Measurements from ENCODE around the gene RSRC2.
"Not testable (repeated sequence)": the region's sequence is repeated elsewhere in the genome, so short reads cannot be mapped to it uniquely, and the experiment has no call there.

The RSRC2 gene

GRCh38 chr12:122513660-122514059 is 13.1 kb downstream of the RSRC2 start:
- DNase-seq (ENCODE audit: low spot score in 2 of 2) (no peak), ATAC-seq (replicated peaks; ENCODE audit: extremely low read depth, poor library complexity, severe bottlenecking) (no peak)
- Mint-ChIP-seq H3K4me1 (peaks cover 9% of the 10 kb centered on the region), H3K4me3 (no peak overlapping the region), H3K27ac (ENCODE audit: low read depth) (no peak overlapping the region), H3K36me3 (ENCODE audit: insufficient read depth) (peaks cover 97% of the 10 kb centered on the region), H3K27me3 (no peaks in the 10 kb centered on the region), H3K9me3 (no peaks in the 10 kb centered on the region)

DNA sequence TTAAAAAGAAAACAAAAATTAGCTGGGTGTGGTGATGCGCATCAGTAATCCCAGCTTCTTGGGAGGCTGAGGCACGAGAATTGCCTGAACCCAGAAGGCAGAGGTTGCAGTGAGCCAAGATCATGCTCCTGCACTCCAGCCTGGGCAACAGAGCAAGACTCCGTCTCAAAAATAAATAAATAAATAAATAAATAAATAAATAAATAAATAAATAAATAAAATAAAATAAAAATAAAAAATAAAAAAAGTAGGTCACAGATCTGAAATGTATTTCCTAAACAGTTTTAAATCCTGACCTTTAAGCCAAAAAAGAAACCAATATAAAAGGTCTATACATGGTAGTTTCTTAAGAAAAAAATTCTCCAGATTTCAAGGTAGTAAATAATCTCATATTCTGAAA is 13.7 kb downstream of the RSRC2 start:
- not testable (repeated sequence) for H3K9me3 Mint-ChIP-seq; H3K27me3 Mint-ChIP-seq; H3K27ac Mint-ChIP-seq (ENCODE audit: low read depth); DNase-seq (ENCODE audit: low spot score in 2 of 2); H3K4me3 Mint-ChIP-seq; H3K4me1 Mint-ChIP-seq; ATAC-seq (replicated peaks; ENCODE audit: extremely low read depth, poor library complexity, severe bottlenecking)
- peaks cover 97% of the 10 kb centered on the region for H3K36me3 Mint-ChIP-seq (ENCODE audit: insufficient read depth)

DNA sequence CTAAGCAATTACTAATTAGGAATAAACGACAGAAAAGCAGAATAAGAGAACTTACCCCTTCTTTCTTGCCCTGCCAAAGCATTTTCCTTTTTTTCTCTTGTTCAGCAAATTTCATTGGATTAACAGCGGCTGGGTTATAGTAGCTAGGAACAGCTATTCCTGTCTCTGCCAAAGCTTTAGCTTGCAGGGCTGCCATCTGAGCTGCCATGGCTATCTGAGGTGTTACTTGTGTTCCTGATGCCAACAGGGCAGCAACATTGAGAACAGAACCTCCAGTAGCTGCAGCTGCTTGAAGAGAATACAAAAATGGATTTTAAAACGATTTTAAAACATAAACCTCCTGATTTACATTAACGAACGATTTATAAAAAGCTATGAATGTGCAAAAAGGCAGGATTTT is 18.6 kb downstream of the RSRC2 start:
- ATAC-seq (replicated peaks; ENCODE audit: extremely low read depth, poor library complexity, severe bottlenecking) (no peak), DNase-seq (ENCODE audit: low spot score in 2 of 2) (no peak)
- Mint-ChIP-seq H3K36me3 (ENCODE audit: insufficient read depth) (peaks cover 90% of the 10 kb centered on the region), H3K27me3 (no peaks in the 10 kb centered on the region), H3K27ac (ENCODE audit: low read depth) (peak overlapping the region; percentile 35), H3K9me3 (no peaks in the 10 kb centered on the region), H3K4me3 (no peak overlapping the region), H3K4me1 (no peaks in the 10 kb centered on the region)

- H3K36me3 Mint-ChIP-seq (ENCODE audit: insufficient read depth), result peaks cover 79% of the 10 kb centered on the region
- H3K9me3 Mint-ChIP-seq, result no peaks in the 10 kb centered on the region
- DNase-seq (ENCODE audit: low spot score in 2 of 2) (no peak), ATAC-seq (replicated peaks; ENCODE audit: extremely low read depth, poor library complexity, severe bottlenecking) (no peak)
- no peak overlapping the region for H3K4me3 Mint-ChIP-seq
- no peaks in the 10 kb centered on the region for H3K27me3 Mint-ChIP-seq
- peak overlapping the region; percentile 9 for H3K27ac Mint-ChIP-seq (ENCODE audit: low read depth)
- H3K4me1 Mint-ChIP-seq, result peaks cover 7% of the 10 kb centered on the region
Observed at GRCh38 chr12:122506393-122506938, 20.3 kb downstream of the RSRC2 start.

DNA sequence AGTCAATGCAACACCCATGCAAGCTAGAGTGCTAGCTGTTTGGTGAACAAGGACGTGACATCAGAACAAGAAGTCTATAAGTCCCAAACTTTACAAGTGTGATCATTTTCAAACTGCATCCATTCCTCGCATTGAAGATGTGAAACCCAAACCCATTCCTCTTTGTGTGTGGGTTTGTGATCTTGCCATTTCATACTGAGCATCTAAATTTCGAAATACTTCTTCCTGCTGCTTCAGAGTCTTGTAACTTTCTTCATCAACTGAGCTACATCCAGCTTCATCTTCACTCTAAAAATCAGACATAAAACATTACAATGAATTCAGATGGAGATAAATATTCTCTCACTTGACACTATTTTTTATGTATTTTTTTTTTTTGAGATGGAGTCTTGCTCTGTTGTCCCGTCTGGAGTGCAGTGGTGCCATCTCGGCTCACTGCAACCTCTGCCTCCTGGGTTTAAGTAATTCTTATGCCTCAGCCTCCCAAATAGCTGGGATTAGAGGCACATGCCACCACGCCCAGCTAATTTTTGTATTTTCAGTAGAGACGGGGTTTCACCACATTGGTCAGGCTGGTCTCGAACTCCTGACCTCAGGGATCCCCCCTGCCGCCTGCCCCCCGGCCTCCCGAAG is 21.2 kb downstream of the RSRC2 start:
- no peak overlapping the region for H3K27ac Mint-ChIP-seq (ENCODE audit: low read depth)
- ATAC-seq (replicated peaks; ENCODE audit: extremely low read depth, poor library complexity, severe bottlenecking), result no peak

GRCh38 chr12:122503783-122504590 is 22.7 kb downstream of the RSRC2 start:
- DNase-seq (ENCODE audit: low spot score in 2 of 2) (no peak), ATAC-seq (replicated peaks; ENCODE audit: extremely low read depth, poor library complexity, severe bottlenecking) (no peak)
- Mint-ChIP-seq H3K4me3 (no peak overlapping the region), H3K36me3 (ENCODE audit: insufficient read depth) (peaks cover 61% of the 10 kb centered on the region), H3K9me3 (no peaks in the 10 kb centered on the region), H3K27ac (ENCODE audit: low read depth) (no peak overlapping the region), H3K4me1 (peaks cover 21% of the 10 kb centered on the region), H3K27me3 (no peaks in the 10 kb centered on the region)

More for the DNA sequence above, 21.2 kb downstream of the RSRC2 start:
- H3K36me3 Mint-ChIP-seq (ENCODE audit: insufficient read depth), result peaks cover 73% of the 10 kb centered on the region
- DNase-seq (ENCODE audit: low spot score in 2 of 2), result no peak
- no peaks in the 10 kb centered on the region for H3K27me3 Mint-ChIP-seq
- H3K4me3 Mint-ChIP-seq, result no peak overlapping the region
- H3K4me1 Mint-ChIP-seq, result peaks cover 13% of the 10 kb centered on the region
- no peaks in the 10 kb centered on the region for H3K9me3 Mint-ChIP-seq

DNA sequence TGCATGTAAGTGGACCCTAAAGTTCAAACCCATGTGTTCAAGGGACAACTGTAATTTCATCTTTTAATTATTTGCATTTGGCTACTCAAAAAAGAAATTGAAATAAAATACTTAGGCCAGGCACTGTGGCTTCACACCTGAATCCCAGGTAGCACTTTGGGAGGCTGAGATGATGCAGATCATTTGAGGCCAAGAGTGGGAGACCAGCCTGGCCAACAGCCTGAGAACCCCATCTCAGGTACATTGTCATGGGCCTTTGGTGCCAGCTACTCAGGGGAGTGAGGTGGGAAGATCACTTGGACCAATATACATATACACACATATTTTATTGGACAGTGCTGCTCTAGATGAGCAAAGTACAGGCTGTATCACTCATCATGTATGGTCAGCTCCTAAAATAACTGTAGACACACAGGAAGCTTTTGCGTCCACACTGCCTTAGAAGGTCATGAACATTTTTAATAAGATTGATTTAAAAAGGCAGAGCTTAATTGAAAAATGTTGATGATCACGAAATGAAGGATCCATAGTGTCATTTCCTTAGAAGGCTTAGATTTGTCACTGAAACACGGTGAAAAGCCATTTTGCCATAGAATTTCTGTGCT is 23.5 kb downstream of the RSRC2 start:
- H3K4me1 Mint-ChIP-seq, result peaks cover 26% of the 10 kb centered on the region
- no peaks in the 10 kb centered on the region for H3K9me3 Mint-ChIP-seq
- H3K4me3 Mint-ChIP-seq, result no peak overlapping the region
- no peak for DNase-seq (ENCODE audit: low spot score in 2 of 2)
- H3K36me3 Mint-ChIP-seq (ENCODE audit: insufficient read depth), result peaks cover 54% of the 10 kb centered on the region
- H3K27ac Mint-ChIP-seq (ENCODE audit: low read depth), result no peak overlapping the region
- ATAC-seq (replicated peaks; ENCODE audit: extremely low read depth, poor library complexity, severe bottlenecking), result no peak
- H3K27me3 Mint-ChIP-seq, result no peaks in the 10 kb centered on the region

- no peaks in the 10 kb centered on the region for H3K9me3 Mint-ChIP-seq
- peak overlapping the region; percentile 94 for H3K27ac Mint-ChIP-seq (ENCODE audit: low read depth)
- ATAC-seq (replicated peaks; ENCODE audit: extremely low read depth, poor library complexity, severe bottlenecking) (no peak), DNase-seq (ENCODE audit: low spot score in 2 of 2) (no peak)
- peaks cover 40% of the 10 kb centered on the region for H3K36me3 Mint-ChIP-seq (ENCODE audit: insufficient read depth)
- H3K4me1 Mint-ChIP-seq, result peaks cover 28% of the 10 kb centered on the region
- H3K4me3 Mint-ChIP-seq, result peak overlapping the region; percentile 95
- H3K27me3 Mint-ChIP-seq, result no peaks in the 10 kb centered on the region
Observed at GRCh38 chr12:122501489-122501989, 25.2 kb downstream of the RSRC2 start.

DNA sequence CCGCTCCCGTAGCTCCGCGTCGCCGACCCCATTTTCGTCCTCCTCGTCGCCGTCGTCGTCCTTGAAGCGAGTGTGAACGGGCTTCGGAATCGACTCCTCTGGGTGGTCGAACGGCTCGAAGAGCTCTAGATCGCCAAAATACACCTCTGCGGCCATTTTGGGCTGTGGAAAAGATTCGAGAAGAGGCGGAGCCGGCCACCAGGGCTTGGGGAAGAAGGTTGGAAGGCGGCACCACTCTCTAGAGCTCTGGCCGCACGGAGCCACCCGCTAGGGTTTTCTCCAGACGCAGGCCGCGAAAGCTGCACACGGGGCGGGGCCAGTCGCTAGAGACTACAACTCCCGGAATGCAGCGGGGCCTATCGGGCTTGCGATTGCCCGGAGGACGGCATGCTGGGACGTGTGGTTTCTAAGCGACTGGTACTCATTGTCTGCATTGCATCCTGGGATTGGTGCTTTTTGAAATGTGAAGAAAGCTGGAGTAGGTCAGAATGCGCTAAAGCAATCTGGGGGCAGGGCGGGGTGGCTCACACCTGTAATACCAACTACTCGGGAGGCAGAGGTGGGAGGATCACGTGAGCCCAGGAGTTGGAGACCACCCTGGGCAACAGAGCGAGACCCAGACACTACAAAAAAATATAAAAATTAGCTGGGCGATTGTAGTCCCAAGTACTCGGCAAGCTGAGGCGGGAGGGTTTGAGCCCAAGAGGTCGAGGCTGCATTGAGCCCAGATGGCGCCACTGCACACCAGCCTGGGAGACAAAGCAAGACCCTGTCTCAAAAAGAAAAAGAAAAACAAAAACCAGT is 25.8 kb downstream of the RSRC2 start, which contains the start of gene ZCCHC8:
Gene ZCCHC8 (minus strand): TSS at position 248 of the 804 bp plus-strand sequence. CDS start 92 bp downstream, at position 156.
- Mint-ChIP-seq H3K27ac (ENCODE audit: low read depth) (peak within 1 kb of the TSS; percentile 94), H3K27me3 (no peaks in the 10 kb centered on the region), H3K4me1 (peaks cover 30% of the 10 kb centered on the region), H3K9me3 (no peaks in the 10 kb centered on the region), H3K4me3 (peak within 1 kb of the TSS; percentile 95), H3K36me3 (ENCODE audit: insufficient read depth) (peaks cover 35% of the 10 kb centered on the region)
- peak; percentile 92 for ATAC-seq (replicated peaks; ENCODE audit: extremely low read depth, poor library complexity, severe bottlenecking)
- peak; percentile 86 to 92 for DNase-seq (ENCODE audit: low spot score in 2 of 2)

DNA sequence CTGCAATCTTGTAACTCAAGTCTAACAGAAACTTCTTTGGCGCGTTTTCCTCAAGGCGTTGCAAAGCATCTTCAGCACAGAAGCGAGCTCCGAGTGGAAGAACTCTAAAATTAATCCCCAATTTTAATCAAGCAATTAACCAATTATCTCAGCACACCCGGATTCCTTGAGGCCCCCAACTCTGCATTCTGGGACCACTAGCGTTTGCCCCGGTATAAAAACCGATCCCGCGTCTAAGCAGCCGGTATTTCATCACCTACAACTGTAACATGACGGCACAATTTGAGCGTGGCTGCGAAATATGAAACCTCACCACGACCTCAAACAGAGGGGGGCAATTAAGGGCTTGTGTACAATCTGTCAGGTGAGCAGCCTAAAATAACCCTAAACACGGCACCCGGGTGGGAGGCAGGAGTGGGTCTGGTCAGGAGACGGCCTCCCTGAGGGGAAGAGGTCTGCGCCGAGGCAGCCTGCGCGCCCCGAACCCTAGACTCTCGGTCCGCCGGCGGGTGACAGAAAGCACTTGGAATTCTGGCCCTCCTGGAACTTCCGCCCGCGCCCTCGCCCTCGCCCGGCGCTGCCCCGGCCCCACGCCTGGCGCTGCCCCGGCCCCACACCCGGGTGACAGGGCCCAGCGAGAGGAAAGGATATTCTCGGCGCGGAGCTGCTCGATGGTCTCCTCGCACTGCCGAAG is 26.6 kb downstream of the RSRC2 start:
- peaks cover 33% of the 10 kb centered on the region for H3K36me3 Mint-ChIP-seq (ENCODE audit: insufficient read depth)
- ATAC-seq (replicated peaks; ENCODE audit: extremely low read depth, poor library complexity, severe bottlenecking), result peak; percentile 58
- peak overlapping the region; percentile 95 for H3K4me3 Mint-ChIP-seq

DNA sequence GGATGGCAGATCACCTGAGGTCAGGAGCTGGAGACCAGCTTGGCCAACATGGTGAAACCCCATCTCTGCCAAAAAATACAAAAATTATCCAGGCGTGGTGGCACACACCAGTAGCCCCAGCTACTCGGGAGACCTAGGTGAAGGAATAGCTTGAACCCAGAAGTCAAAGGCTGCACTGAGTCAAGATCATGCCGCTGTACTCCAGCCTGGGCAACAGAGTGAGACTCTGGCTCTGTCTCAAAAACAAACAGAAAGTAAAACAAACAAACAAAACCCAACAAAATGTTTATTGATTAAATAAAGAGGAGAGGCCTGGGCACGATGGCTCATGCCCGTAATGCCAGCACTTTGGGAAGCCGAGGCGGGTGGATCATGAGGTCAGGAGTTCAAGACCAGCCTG is 31.5 kb downstream of the RSRC2 start:
- Mint-ChIP-seq H3K4me3 (no peak overlapping the region), H3K9me3 (no peaks in the 10 kb centered on the region), H3K36me3 (ENCODE audit: insufficient read depth) (peaks cover 40% of the 10 kb centered on the region), H3K27ac (ENCODE audit: low read depth) (no peak overlapping the region), H3K27me3 (no peaks in the 10 kb centered on the region), H3K4me1 (peaks cover 32% of the 10 kb centered on the region)
- DNase-seq (ENCODE audit: low spot score in 2 of 2), result no peak
- no peak for ATAC-seq (replicated peaks; ENCODE audit: extremely low read depth, poor library complexity, severe bottlenecking)

More for the DNA sequence above, 26.6 kb downstream of the RSRC2 start:
- Mint-ChIP-seq H3K27me3 (no peaks in the 10 kb centered on the region), H3K4me1 (peaks cover 35% of the 10 kb centered on the region), H3K27ac (ENCODE audit: low read depth) (peak overlapping the region; percentile 94), H3K9me3 (no peaks in the 10 kb centered on the region)
- DNase-seq (ENCODE audit: low spot score in 2 of 2), result peak; percentile 33 to 40

Data from central memory CD8-positive, alpha-beta T cell (primary cell).